CD4-positive, alpha-beta memory T cell (primary cell): ENCODE results near the gene CERT1. TPM values are rescaled to one million over a fixed set of nuclear protein-coding genes. Genes with fewer than 3 reads are reported as not detected.
"Not testable (repeated sequence)": the region's sequence is repeated elsewhere in the genome, so short reads cannot be mapped to it uniquely, and the experiment has no call there.

Source experiments
- CTCF ChIA-PET: fragments of 350-600 bp; sonication (Branson Sonifier 250); formaldehyde crosslinking; loops from one replicate; lab custom pipeline; 2021; ENCODE audit warnings: inconsistent platforms; ENCODE audit not compliant: partially characterized antibody; lab: Charles Lee
- POLR2A ChIA-PET: fragments of 350-600 bp; sonication (Branson Sonifier 250); formaldehyde crosslinking; loops from one replicate; lab custom pipeline; 2021; ENCODE audit not compliant: partially characterized antibody; lab: Charles Lee
- DNase-seq, 5 donors: peaks; one replicate each; pipeline versions ENCODE4 v3.0.0 to v3.0.0-alpha.2; 2020 to 2022; ENCODE audit warnings: mixed read lengths in 1 of 5
- H3K27ac ChIP-seq: one replicate; pipeline ENCODE4 v1.7.0; 2013; ENCODE audit warnings: low read depth, low read length
- H3K27me3 ChIP-seq: 2 replicates; pipeline ENCODE4 v1.7.0; 2013; ENCODE audit warnings: mild to moderate bottlenecking, low read length, moderate library complexity; ENCODE audit not compliant: insufficient read depth
- H3K36me3 ChIP-seq: 2 replicates; pipeline ENCODE4 v1.7.0; 2013; ENCODE audit warnings: mild to moderate bottlenecking, low read length, moderate library complexity; ENCODE audit not compliant: insufficient read depth
- H3K4me1 ChIP-seq: 2 replicates; pipeline ENCODE4 v1.7.0; 2013; ENCODE audit warnings: mild to moderate bottlenecking, low read length, moderate library complexity; ENCODE audit not compliant: insufficient read depth
- H3K4me3 ChIP-seq, 2 donors: one replicate each; pipeline ENCODE4 v1.7.0; 2013; ENCODE audit warnings: low read length in 2 of 2, mild to moderate bottlenecking in 1 of 2
- H3K9me3 ChIP-seq, 2 donors: one replicate each; pipeline ENCODE4 v1.7.0; 2013; ENCODE audit warnings: low read length in 2 of 2, control low read depth in 1 of 2; ENCODE audit not compliant: control insufficient read depth in 1 of 2
- H3K27ac Mint-ChIP-seq, 7 donors: one replicate each; pipeline ENCODE4 v1.8.0; 2020 to 2021; ENCODE audit warnings: mixed read lengths in 7 of 7, mild to moderate bottlenecking in 6 of 7, inconsistent platforms in 3 of 7, moderate library complexity in 3 of 7
- H3K27me3 Mint-ChIP-seq, 2 donors: one replicate each; pipeline ENCODE4 v1.8.0; 2020 to 2021; ENCODE audit warnings: mixed read lengths in 2 of 2
- H3K36me3 Mint-ChIP-seq, 2 donors: one replicate each; pipeline ENCODE4 v1.8.0; 2020 to 2021; ENCODE audit warnings: mixed read lengths in 2 of 2, inconsistent platforms in 1 of 2, mild to moderate bottlenecking in 1 of 2
- H3K4me1 Mint-ChIP-seq, 4 donors: one replicate each; pipeline ENCODE4 v1.8.0; 2020 to 2021; ENCODE audit warnings: mixed read lengths in 4 of 4, mild to moderate bottlenecking in 1 of 4
- H3K4me3 Mint-ChIP-seq, 8 donors: one replicate each; pipeline ENCODE4 v1.8.0; 2020 to 2021; ENCODE audit warnings: mixed read lengths in 8 of 8, mild to moderate bottlenecking in 7 of 8, moderate library complexity in 6 of 8, inconsistent platforms in 3 of 8
- H3K9me3 Mint-ChIP-seq, 8 donors: one replicate each; pipeline ENCODE4 v1.8.0; 2020 to 2021; ENCODE audit warnings: mixed read lengths in 8 of 8, mild to moderate bottlenecking in 5 of 8, inconsistent platforms in 3 of 8, moderate library complexity in 1 of 8
- intact Hi-C: fragments of 100-400 bp; cut with micrococcal nuclease; formaldehyde crosslinking; loops from one replicate; pipeline ENCODE4 v1.15.1; 2023
- polyA plus RNA-seq, 2 donors: library from polyadenylated mRNA; unstranded; fragments of 300-500 nt; fragmentation: Illumina TruSeq; gene quantifications; one replicate each; pipeline ENCODE4 v1.2.3, GENCODE V29; 2021
- total RNA-seq, 2 experiments: library from RNA; stranded (reverse); gene quantifications; one replicate each; pipeline ENCODE4 v1.2.3, GENCODE V29; 2021

CERT1 gene, protein sequence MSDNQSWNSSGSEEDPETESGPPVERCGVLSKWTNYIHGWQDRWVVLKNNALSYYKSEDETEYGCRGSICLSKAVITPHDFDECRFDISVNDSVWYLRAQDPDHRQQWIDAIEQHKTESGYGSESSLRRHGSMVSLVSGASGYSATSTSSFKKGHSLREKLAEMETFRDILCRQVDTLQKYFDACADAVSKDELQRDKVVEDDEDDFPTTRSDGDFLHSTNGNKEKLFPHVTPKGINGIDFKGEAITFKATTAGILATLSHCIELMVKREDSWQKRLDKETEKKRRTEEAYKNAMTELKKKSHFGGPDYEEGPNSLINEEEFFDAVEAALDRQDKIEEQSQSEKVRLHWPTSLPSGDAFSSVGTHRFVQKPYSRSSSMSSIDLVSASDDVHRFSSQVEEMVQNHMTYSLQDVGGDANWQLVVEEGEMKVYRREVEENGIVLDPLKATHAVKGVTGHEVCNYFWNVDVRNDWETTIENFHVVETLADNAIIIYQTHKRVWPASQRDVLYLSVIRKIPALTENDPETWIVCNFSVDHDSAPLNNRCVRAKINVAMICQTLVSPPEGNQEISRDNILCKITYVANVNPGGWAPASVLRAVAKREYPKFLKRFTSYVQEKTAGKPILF
- total RNA-seq (10 to 100 TPM; 43.8 to 49.7 TPM), polyA plus RNA-seq (10 to 100 TPM; 16.8 to 22.5 TPM)

DNA sequence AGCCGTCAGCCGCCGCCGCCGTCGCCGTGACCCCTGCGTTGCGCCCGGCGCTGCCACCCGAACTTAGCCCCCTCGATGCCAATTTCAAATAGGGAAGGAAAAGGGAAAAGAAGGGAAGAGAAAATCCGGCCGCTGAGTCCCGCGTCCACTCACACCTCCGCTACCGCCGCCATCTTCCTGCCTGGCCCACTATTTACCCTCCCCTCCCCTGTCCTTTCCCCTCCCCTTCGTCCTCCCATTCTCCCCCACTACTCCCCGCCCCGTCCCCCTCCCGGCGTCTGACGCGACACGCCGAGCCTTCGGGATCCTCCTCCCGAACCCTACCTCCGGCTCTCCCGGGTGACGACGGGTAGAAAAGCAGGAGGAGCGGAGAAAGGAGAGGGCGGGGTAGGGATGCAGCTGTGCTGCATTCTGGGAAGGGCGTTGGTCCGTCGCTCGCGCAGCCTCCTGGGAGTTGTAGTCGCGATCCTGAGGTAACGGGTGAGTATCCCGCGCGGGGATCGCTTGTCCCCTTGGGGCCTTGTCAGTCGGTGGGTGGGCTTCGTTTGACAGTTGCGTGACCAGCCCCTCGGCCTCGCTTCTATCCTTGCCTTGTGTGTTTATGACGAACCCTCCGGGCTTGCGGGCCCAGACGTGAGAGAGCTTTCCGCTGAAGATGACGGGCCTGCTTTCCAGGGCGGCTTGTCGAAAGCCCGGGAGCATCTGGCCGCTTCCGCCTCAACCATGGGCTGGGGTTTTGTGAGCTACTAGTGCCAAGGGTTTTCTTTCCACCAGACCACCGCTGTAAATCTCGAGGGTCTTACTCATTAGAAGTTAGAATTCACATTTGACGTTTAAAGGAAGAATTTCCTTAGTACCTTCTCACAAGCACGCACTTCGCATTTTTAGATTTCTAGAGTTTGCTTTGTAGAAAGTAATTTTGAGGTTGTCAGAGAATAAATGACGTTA is at the start of gene CERT1, which contains the start of gene POLK:
Gene CERT1 (minus strand): TSS at position 195 of the 948 bp plus-strand sequence. CDS start 422 bp downstream, outside the sequence.
Gene POLK (plus strand): TSS at position 457 of the 948 bp plus-strand sequence.
- H3K9me3 ChIP-seq = no peaks in the 10 kb centered on the region
- ChIA-PET CTCF (no interaction called here), POLR2A (interaction anchor here (0.8 to 1.9 kb wide), 7 partner anchors 9 to 891 kb away, joined by 3 to 11 read pairs (median 5); partner anchors contain the start of genes ANKRD31, HMGCR and POC5)
- H3K9me3 Mint-ChIP-seq = no peaks in the 10 kb centered on the region
- H3K27me3 Mint-ChIP-seq = no peaks in the 10 kb centered on the region
- peaks cover 0 to 13% of the 10 kb centered on the region in 2 donors for H3K36me3 Mint-ChIP-seq
- H3K27me3 ChIP-seq = no peaks in the 10 kb centered on the region
- H3K4me1 ChIP-seq = peaks cover 44% of the 10 kb centered on the region
- peak within 1 kb of the TSS; percentile 54 to 81 for H3K4me3 ChIP-seq
- DNase-seq = peak; percentile 92 to 97 (median 94)
- peak within 1 kb of the TSS; percentile 90 to 97 (median 96) for H3K4me3 Mint-ChIP-seq
- H3K36me3 ChIP-seq = no peaks in the 10 kb centered on the region
- peaks cover 39 to 65% (median 49%) of the 10 kb centered on the region in 4 donors for H3K4me1 Mint-ChIP-seq
- peak within 1 kb of the TSS; percentile 76 for H3K27ac ChIP-seq
- intact Hi-C loops = loop anchor here (1.0 to 10.0 kb wide), 11 partner anchors 8 to 1947 kb away; partner anchors contain the start of genes ANKRA2, ANKRD31, F2RL1 and GCNT4
- H3K27ac Mint-ChIP-seq = peak within 1 kb of the TSS; percentile 94 to 98 (median 96)

DNA sequence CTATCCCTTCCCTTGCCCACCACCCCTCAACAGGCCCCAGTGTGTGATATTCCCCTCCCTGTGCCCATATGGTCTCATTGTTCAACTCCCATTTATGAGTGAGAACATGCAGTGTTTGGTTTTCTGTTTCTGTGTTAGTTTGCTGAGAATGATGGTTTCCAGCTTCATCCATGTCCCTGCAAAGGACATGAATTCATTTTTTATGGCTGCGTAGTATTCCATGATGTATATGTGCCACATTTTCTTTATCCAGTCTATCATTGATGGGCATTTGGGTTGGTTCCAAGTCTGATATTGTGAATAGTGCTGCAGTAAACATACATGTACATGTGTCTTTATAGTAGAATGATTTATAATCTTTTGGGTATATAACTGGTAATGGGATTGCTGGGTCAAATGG is 49.2 kb upstream of the CERT1 start:
- H3K27me3 ChIP-seq, CTCF ChIA-PET, H3K27ac ChIP-seq, H3K9me3 ChIP-seq, H3K4me3 ChIP-seq, H3K27ac Mint-ChIP-seq, intact Hi-C loops, H3K27me3 Mint-ChIP-seq, H3K4me3 Mint-ChIP-seq, H3K4me1 ChIP-seq, H3K36me3 ChIP-seq, DNase-seq, POLR2A ChIA-PET: not testable (repeated sequence)
- Mint-ChIP-seq H3K36me3 (peaks cover 59 to 76% of the 10 kb centered on the region in 2 donors), H3K4me1 (peaks cover 11 to 38% (median 24%) of the 10 kb centered on the region in 4 donors), H3K9me3 (peaks cover 0 to 31% (median 23%) of the 10 kb centered on the region in 8 donors)

DNA sequence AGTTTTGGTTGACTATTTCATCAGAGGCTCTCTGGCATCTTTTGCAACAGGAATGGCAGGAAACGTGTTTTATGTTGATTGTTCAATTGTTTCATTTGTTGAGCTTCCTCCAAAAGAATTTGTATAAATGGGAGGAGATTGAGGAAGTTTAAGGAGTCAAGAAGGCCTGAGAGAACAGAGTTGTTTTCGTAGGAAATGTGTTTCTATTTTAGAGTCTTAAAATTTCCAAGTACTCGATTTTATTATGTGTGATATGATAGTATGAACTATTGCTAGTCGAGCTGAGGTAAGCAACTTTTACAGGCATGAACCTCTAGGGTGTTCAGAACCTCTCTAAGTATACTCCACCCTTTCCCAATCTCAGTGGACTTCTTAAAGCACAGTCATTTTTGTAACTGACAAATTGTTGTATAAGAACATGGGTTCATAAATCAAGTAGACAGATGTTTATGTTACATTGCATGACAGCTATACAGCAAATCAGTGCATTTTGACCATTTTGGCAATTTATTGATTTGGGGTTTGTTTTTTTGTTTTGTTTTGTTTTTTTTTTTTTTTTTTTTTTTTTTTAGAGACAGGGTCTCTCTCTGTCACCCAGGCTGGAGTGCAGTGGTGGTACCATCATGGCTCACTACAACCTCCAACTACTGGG is 47.7 kb upstream of the CERT1 start:
- H3K27me3 Mint-ChIP-seq = no peaks in the 10 kb centered on the region
- H3K36me3 Mint-ChIP-seq = peaks cover 59 to 78% of the 10 kb centered on the region in 2 donors
- no peak for DNase-seq
- no peaks in the 10 kb centered on the region for H3K27me3 ChIP-seq
- no peak overlapping the region for H3K27ac Mint-ChIP-seq
- H3K4me1 ChIP-seq = no peaks in the 10 kb centered on the region
- H3K4me3 ChIP-seq = no peak overlapping the region
- H3K36me3 ChIP-seq = no peaks in the 10 kb centered on the region
- intact Hi-C loops = no loop called here
- H3K4me3 Mint-ChIP-seq = no peak overlapping the region
- ChIA-PET CTCF (no interaction called here), POLR2A (no interaction called here)
- H3K9me3 ChIP-seq = no peaks in the 10 kb centered on the region
- peaks cover 8 to 23% (median 13%) of the 10 kb centered on the region in 4 donors for H3K4me1 Mint-ChIP-seq
- H3K27ac ChIP-seq = no peak overlapping the region
- peaks cover 0 to 25% (median 18%) of the 10 kb centered on the region in 8 donors for H3K9me3 Mint-ChIP-seq

DNA sequence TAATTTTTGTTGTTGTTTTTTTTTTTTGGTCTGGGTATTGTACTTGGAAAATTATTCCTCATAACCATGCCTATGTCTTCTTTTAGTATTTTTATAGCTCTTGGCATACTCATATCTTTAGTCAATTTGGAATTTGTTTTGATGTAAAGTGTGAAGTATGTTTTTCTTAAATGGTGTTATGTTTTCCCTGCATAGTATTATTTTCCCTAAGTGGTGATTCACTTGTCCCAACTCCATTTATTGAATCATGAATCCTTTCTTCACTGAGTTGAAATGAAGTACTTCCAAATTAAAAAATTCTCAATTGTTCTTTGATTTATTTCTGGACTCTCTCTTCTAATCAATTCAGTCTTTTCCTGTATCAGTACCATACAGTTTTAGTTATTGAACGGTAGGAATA is 46.8 kb upstream of the CERT1 start:
- H3K4me3 ChIP-seq = no peak overlapping the region
- peaks cover under 1% of the 10 kb centered on the region for H3K36me3 ChIP-seq
- H3K27ac Mint-ChIP-seq = no peak overlapping the region
- H3K27ac ChIP-seq = no peak overlapping the region
- peaks cover 59 to 76% of the 10 kb centered on the region in 2 donors for H3K36me3 Mint-ChIP-seq
- ChIA-PET CTCF (no interaction called here), POLR2A (no interaction called here)
- peaks cover 0 to 17% (median 9%) of the 10 kb centered on the region in 8 donors for H3K9me3 Mint-ChIP-seq
- DNase-seq = no peak
- H3K27me3 Mint-ChIP-seq = no peaks in the 10 kb centered on the region
- no peak overlapping the region for H3K4me3 Mint-ChIP-seq
- intact Hi-C loops = no loop called here
- no peaks in the 10 kb centered on the region for H3K9me3 ChIP-seq
- no peaks in the 10 kb centered on the region for H3K27me3 ChIP-seq
- peaks cover 6 to 14% (median 8%) of the 10 kb centered on the region in 4 donors for H3K4me1 Mint-ChIP-seq
- H3K4me1 ChIP-seq = no peaks in the 10 kb centered on the region

DNA sequence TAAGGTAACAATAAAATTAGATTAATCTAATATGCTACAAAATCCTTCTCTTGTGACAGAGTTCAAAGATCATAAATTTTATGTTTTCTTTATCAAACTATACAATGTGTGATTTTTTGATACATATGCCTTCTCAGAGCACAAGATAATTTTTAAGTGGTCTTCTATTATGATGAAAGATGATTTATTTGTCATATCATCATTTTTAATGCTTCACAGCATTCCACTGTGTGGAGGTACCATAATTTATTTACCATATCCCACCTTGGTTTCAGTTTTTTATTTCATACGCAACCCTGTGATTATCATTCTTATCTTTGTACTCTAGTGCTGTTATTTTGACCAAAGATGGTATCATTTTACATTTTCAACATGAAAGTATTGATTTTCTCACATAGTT is 41.9 kb upstream of the CERT1 start:
- Histone ChIP-seq H3K9me3 (no peaks in the 10 kb centered on the region), H3K27ac (no peak overlapping the region), H3K36me3 (peaks cover 12% of the 10 kb centered on the region), H3K27me3 (no peaks in the 10 kb centered on the region), H3K4me3 (no peak overlapping the region), H3K4me1 (no peaks in the 10 kb centered on the region)
- H3K27me3 Mint-ChIP-seq = no peaks in the 10 kb centered on the region
- H3K4me3 Mint-ChIP-seq = no peak overlapping the region
- ChIA-PET POLR2A (no interaction called here), CTCF (no interaction called here)
- H3K4me1 Mint-ChIP-seq = peaks cover 0 to 8% (median 3%) of the 10 kb centered on the region in 4 donors
- H3K27ac Mint-ChIP-seq = no peak overlapping the region
- H3K36me3 Mint-ChIP-seq = peaks cover 51 to 67% of the 10 kb centered on the region in 2 donors
- peaks cover 0 to 2% (median 0%) of the 10 kb centered on the region in 8 donors for H3K9me3 Mint-ChIP-seq
- intact Hi-C loops = no loop called here
- DNase-seq = no peak

DNA sequence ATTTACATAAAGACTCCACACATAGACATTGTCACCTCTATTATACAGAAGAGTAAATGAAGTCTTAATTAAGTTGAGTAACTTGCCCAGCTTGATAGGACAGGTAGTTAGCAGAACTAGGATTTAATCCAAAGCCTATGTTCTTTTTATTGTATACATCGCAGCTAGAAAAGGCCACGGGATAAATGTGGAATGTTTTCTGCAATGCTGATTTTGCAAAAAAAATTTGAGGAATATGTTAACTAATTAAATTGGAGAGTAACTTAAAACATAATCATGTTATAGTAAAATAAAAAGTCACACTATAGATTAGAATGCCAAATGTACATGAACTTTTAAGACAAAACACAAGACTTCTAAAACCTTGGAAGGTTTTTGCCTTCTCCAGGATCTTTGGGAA is 41.3 kb upstream of the CERT1 start:
- peaks cover 0 to 2% (median 0%) of the 10 kb centered on the region in 8 donors for H3K9me3 Mint-ChIP-seq
- no peaks in the 10 kb centered on the region for H3K4me1 ChIP-seq
- no peak overlapping the region for H3K4me3 ChIP-seq
- no peak overlapping the region for H3K27ac ChIP-seq
- H3K9me3 ChIP-seq = no peaks in the 10 kb centered on the region
- no peak for DNase-seq
- H3K36me3 Mint-ChIP-seq = peaks cover 51 to 61% of the 10 kb centered on the region in 2 donors
- CTCF ChIA-PET = interaction anchor here (1.4 kb wide), 1 partner anchor 14 kb away, joined by 3 read pairs; no protein-coding TSS in a partner anchor
- H3K4me1 Mint-ChIP-seq = peaks cover 0 to 7% (median 3%) of the 10 kb centered on the region in 4 donors
- H3K27ac Mint-ChIP-seq = no peak overlapping the region
- no peaks in the 10 kb centered on the region for H3K27me3 Mint-ChIP-seq
- peaks cover 12% of the 10 kb centered on the region for H3K36me3 ChIP-seq
- H3K4me3 Mint-ChIP-seq = no peak overlapping the region
- POLR2A ChIA-PET = no interaction called here
- intact Hi-C loops = no loop called here
- H3K27me3 ChIP-seq = no peaks in the 10 kb centered on the region
